ENCODE measurements around the gene OPN4.

DNA sequence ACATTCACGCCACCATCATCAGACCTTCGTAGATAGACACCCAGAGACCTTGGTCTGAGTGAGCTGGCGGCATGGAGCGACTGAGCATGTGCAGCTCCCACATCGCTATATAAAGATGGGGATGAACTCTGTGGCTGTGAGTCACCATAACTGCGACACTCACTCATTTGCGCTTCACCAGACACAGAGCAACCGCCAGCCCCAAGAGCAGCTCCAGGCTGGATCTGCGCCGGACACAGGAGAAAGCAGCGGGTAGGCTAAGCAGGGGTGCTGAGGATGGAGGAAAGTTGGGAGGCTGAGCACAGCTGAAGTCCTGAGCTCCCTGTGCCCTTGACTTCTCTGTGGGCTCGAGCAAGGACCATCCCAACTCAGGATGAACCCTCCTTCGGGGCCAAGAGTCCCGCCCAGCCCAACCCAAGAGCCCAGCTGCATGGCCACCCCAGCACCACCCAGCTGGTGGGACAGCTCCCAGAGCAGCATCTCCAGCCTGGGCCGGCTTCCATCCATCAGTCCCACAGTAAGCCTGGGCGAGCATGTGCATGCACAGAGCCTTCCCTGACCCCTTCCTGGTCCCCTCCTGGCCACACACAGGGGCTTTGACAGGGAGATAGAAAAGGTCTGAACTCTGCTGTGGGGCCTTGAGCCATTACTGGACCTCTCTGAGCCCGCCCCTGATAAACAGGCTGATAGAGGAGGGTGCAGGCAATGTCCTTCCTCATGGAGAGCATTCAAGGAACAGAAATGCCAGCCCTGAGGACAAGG, at the start of gene OPN4:
- no peak for TF ChIP-seq POLR2A (IDR thresholded peaks at IDR 0.05)
- TF ChIP-seq, protein P1, sequence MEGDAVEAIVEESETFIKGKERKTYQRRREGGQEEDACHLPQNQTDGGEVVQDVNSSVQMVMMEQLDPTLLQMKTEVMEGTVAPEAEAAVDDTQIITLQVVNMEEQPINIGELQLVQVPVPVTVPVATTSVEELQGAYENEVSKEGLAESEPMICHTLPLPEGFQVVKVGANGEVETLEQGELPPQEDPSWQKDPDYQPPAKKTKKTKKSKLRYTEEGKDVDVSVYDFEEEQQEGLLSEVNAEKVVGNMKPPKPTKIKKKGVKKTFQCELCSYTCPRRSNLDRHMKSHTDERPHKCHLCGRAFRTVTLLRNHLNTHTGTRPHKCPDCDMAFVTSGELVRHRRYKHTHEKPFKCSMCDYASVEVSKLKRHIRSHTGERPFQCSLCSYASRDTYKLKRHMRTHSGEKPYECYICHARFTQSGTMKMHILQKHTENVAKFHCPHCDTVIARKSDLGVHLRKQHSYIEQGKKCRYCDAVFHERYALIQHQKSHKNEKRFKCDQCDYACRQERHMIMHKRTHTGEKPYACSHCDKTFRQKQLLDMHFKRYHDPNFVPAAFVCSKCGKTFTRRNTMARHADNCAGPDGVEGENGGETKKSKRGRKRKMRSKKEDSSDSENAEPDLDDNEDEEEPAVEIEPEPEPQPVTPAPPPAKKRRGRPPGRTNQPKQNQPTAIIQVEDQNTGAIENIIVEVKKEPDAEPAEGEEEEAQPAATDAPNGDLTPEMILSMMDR (IDR thresholded peaks at IDR 0.05) = no peak

Data from body of pancreas (tissue), 4 donors.